Measurements from ENCODE around the gene MPRIP. TPM values are rescaled to one million over a fixed set of nuclear protein-coding genes. Genes with fewer than 3 reads are reported as not detected.
A peak's percentile ranks its signal among the peaks of the same experiment; 100 is the strongest.

Gene MPRIP
- total and polyA plus RNA-seq, 2 experiments from 2014 or later: 80.4 to 172 TPM

GRCh38 chr17:17152385-17152784 is 110.1 kb downstream of the MPRIP start:
- Histone ChIP-seq H3K4me3 (no peak overlapping the region), H3K4me1 (ENCODE audit: low read depth) (no peaks in the 10 kb centered on the region), H3K36me3 (peaks cover 57% of the 10 kb centered on the region), H3K27me3 (no peaks in the 10 kb centered on the region), H3K27ac (no peak overlapping the region), H3K9me3 (ENCODE audit: low read depth) (no peaks in the 10 kb centered on the region)
- TF ChIP-seq CTCF (IDR thresholded peaks at IDR 0.05; ENCODE audit: low read depth, low read length): no peak
- peak in 1 of 2 donors; percentile 15 for DNase-seq (ENCODE audit: low read depth in 1 of 2, low spot score in 1 of 2)

- no peak for TF ChIP-seq CTCF (IDR thresholded peaks at IDR 0.05; ENCODE audit: low read depth, low read length)
- Histone ChIP-seq H3K9me3 (ENCODE audit: low read depth) (no peaks in the 10 kb centered on the region), H3K36me3 (peaks cover 56% of the 10 kb centered on the region), H3K27me3 (no peaks in the 10 kb centered on the region), H3K4me3 (no peak overlapping the region), H3K4me1 (ENCODE audit: low read depth) (no peaks in the 10 kb centered on the region), H3K27ac (no peak overlapping the region)
- DNase-seq (ENCODE audit: low read depth in 1 of 2, low spot score in 1 of 2): no peak
Observed at GRCh38 chr17:17153071-17153470, 110.8 kb downstream of the MPRIP start.

GRCh38 chr17:17153709-17154108 is 111.5 kb downstream of the MPRIP start:
- no peak overlapping the region for H3K4me3 ChIP-seq
- TF ChIP-seq CTCF (IDR thresholded peaks at IDR 0.05; ENCODE audit: low read depth, low read length): no peak
- no peak for DNase-seq (ENCODE audit: low read depth in 1 of 2, low spot score in 1 of 2)
- no peaks in the 10 kb centered on the region for H3K4me1 ChIP-seq (ENCODE audit: low read depth)
- H3K36me3 ChIP-seq: peaks cover 55% of the 10 kb centered on the region
- H3K27ac ChIP-seq: no peak overlapping the region
- no peaks in the 10 kb centered on the region for H3K27me3 ChIP-seq
- H3K9me3 ChIP-seq (ENCODE audit: low read depth): no peaks in the 10 kb centered on the region

DNA sequence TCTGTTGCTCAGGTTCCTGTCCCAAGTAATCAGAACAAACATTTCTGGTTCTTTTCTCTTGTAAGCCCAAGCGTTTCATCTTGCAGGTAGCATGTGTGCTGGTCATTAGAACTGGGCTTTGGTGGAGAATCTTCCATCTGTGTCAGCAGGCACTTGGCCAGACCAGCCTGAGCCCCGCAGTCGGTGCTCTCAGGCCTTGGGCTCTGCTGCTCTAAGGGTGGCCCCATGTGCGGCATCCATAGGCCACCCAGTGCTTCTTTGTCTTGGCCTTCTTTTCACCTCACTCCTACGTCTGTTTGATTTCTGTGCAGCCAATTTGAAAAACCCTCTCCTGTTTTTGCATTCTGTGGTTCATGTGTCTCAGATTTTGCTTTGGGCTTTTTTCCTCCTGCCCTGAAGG is 112.3 kb downstream of the MPRIP start:
- no peak for DNase-seq (ENCODE audit: low read depth in 1 of 2, low spot score in 1 of 2)
- no peak for TF ChIP-seq CTCF (IDR thresholded peaks at IDR 0.05; ENCODE audit: low read depth, low read length)
- H3K4me3 ChIP-seq: no peak overlapping the region
- no peak overlapping the region for H3K27ac ChIP-seq
- H3K9me3 ChIP-seq (ENCODE audit: low read depth): no peaks in the 10 kb centered on the region
- H3K27me3 ChIP-seq: no peaks in the 10 kb centered on the region
- no peaks in the 10 kb centered on the region for H3K4me1 ChIP-seq (ENCODE audit: low read depth)
- H3K36me3 ChIP-seq: peaks cover 54% of the 10 kb centered on the region

DNA sequence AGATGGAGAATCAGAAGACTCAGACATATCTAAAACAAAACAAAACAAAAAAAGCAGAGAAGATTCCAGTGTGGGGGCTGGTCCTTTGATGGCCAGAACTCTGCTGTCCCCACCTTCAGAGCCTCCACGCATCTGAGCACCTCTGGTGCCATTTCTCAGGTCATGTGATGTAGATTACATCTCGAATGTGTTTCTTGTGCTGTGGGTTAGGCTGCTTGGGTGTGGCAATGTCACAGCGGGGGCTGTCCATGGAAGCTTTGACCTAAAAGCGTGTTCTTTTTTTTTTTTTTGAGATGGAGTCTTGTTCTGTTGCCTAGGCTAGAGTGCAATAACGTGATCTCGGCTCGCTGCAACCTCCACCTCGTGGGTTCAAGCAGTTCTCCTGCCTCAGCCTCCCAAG is 112.7 kb downstream of the MPRIP start:
- DNase-seq (ENCODE audit: low read depth in 1 of 2, low spot score in 1 of 2): no peak
- Histone ChIP-seq H3K27ac (no peak overlapping the region), H3K4me3 (no peak overlapping the region), H3K9me3 (ENCODE audit: low read depth) (no peaks in the 10 kb centered on the region), H3K36me3 (peaks cover 51% of the 10 kb centered on the region), H3K4me1 (ENCODE audit: low read depth) (no peaks in the 10 kb centered on the region), H3K27me3 (no peaks in the 10 kb centered on the region)
- TF ChIP-seq CTCF (IDR thresholded peaks at IDR 0.05; ENCODE audit: low read depth, low read length): no peak

GRCh38 chr17:17155568-17155967 is 113.3 kb downstream of the MPRIP start:
- Histone ChIP-seq H3K9me3 (ENCODE audit: low read depth) (no peaks in the 10 kb centered on the region), H3K36me3 (peaks cover 49% of the 10 kb centered on the region), H3K27me3 (no peaks in the 10 kb centered on the region), H3K4me1 (ENCODE audit: low read depth) (no peaks in the 10 kb centered on the region), H3K4me3 (no peak overlapping the region), H3K27ac (no peak overlapping the region)
- no peak for TF ChIP-seq CTCF (IDR thresholded peaks at IDR 0.05; ENCODE audit: low read depth, low read length)
- DNase-seq (ENCODE audit: low read depth in 1 of 2, low spot score in 1 of 2): no peak
